GM18505 (cell line): Measurements from ENCODE around the gene KRT84.

Experiments used
- ATAC-seq: cut with Tn5 transposase; IDR thresholded peaks from one replicate; pipeline ENCODE4 v1.9.1; 2021; ENCODE audit not compliant: unreplicated experiment
- POLR2A ChIP-seq: IDR thresholded peaks from 4 replicates; pipeline ENCODE4 v1.6.1; 2011; ENCODE audit warnings: borderline replicate concordance; ENCODE audit not compliant: insufficient read depth, insufficient read length; ENCODE audit errors: extremely low read depth

KRT84 gene

GRCh38 chr12:52385226-52385702, at the start of gene KRT84:
Gene KRT84 (minus strand): TSS chr12:52385652. CDS start chr12:52385585, 67 bp downstream.
- no peak for ATAC-seq
- no peak for TF ChIP-seq POLR2A

GRCh38 chr12:52434760-52435530, 49.5 kb upstream of the KRT84 start:
- no peak for ATAC-seq
- TF ChIP-seq POLR2A, result no peak

GRCh38 chr12:52434081-52434733, 48.8 kb upstream of the KRT84 start, which contains the start of gene KRT75:
Gene KRT75 (minus strand): TSS chr12:52434371. CDS start chr12:52434304, 67 bp downstream.
- no peak for TF ChIP-seq POLR2A
- no peak for ATAC-seq

GRCh38 chr12:52433501-52434080, 48.1 kb upstream of the KRT84 start:
- TF ChIP-seq POLR2A, result no peak
- no peak for ATAC-seq

GRCh38 chr12:52432559-52433207, 47.2 kb upstream of the KRT84 start:
- no peak for ATAC-seq
- TF ChIP-seq POLR2A, result no peak

GRCh38 chr12:52428121-52428520, 42.7 kb upstream of the KRT84 start:
- ATAC-seq, result no peak
- no peak for TF ChIP-seq POLR2A

- no peak for TF ChIP-seq POLR2A
- ATAC-seq, result no peak
Observed at GRCh38 chr12:52427083-52427482, 41.6 kb upstream of the KRT84 start.

- TF ChIP-seq POLR2A, result no peak
- ATAC-seq, result no peak
Observed at GRCh38 chr12:52426034-52426433, 40.6 kb upstream of the KRT84 start.

- no peak for TF ChIP-seq POLR2A
- ATAC-seq, result no peak
Observed at GRCh38 chr12:52425466-52425865, 40.0 kb upstream of the KRT84 start.

- no peak for TF ChIP-seq POLR2A
- ATAC-seq, result no peak
Observed at GRCh38 chr12:52423661-52424500, 38.4 kb upstream of the KRT84 start.

GRCh38 chr12:52423035-52423434, 37.6 kb upstream of the KRT84 start:
- TF ChIP-seq POLR2A, result no peak
- no peak for ATAC-seq

- ATAC-seq, result no peak
- TF ChIP-seq POLR2A, result no peak
Observed at GRCh38 chr12:52419656-52420055, 34.2 kb upstream of the KRT84 start.
